Iris pigment epithelial cell (primary cell): Measurements from ENCODE around the gene WNT1.

Experiments
- DNase-seq: peaks from one replicate; pipeline ENCODE4 v3.0.0-alpha.2; 2011; ENCODE audit warnings: low read depth

WNT1 gene

GRCh38 chr12:48978291-48978740, at the start of gene WNT1:
WNT1 (plus strand) TSS chr12:48978322; CDS start chr12:48978651, 329 bp downstream.
- no peak for DNase-seq

DNA sequence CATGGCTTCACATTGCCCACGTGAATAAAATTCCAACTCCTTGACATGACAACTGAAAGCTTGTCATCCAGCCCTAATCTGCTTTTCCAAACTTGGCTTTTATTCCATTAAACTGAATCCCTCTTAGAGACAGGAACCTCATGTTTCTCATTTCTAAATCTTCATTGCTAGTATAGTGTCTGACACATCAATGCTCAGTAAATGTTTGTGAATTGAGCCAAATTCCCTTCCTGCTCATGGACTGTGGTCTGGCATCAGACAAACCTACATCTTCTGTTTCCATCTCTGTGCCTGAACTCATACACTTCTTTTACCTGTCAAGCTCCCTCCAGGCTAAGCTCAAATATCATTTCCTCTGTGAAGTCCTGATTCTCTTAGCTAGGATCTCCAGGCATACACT, 48.6 kb upstream of the WNT1 start:
- no peak for DNase-seq

DNA sequence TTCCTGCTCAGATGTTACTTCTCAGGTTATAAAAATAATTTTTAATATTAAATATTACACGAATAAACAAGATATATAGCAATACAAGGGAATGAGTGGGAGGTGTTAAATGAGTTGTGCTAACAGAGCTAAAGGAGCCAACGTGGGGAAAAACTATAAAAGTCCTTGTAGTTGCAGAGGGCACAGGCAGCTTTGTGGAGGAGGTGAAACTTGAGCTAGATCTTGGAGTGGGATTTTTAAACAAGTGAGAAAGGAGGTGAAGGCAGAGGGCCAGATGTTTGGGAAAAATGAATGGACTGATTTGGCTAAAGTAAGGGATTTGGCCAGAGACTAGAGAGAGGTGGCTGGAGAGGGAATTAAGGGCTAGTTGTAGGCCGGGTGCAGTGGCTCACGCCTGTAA, 47.6 kb upstream of the WNT1 start:
- no peak for DNase-seq

DNA sequence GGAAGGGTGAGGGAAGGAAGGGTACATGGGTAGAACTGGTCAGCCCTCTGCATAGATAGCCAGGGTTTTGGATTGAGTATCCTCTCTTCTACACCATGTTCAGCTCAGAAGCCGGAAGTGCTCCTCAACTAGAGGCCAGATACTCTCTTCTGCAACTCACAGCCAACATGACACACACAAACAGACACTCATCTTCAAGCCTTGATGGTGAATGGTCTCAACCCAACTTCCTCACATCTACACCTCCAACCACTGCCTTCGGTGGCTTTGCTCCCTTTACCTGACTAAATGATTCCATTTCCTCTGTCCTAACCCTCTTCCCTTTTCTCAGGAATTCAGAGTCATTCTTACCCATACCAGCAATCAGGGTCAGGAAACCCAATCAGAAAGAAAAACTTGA, 45.2 kb upstream of the WNT1 start:
- DNase-seq, result no peak

DNA sequence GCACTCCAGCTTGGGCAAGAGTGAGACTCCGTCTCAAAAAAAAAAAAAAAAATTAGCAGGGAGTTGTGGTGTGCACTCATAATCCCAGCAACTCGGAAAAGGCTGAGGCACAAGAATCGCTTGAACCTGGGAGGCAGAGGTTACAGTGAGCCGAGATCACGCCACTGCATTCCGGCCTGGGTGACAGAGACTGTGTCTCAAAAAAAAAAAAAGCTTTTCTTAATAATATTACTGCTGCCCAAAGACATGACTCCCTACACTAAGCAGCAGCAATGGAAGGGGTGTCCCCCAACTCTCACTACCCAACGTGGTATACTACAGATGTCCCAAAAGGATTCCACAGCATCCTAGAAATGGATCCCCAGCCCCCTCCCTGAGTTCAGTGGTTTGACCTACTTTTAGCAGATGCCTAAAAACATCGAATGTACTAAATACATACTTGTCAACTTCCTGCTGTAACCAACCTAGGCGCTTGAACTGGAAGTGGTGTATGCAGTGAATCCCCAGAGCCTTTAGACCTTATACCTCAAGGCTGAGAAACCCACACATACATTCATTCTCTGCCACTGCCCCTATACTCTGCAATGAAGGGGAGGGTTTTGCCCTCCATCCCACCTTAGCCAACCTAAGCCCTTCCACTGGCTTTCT, 44.3 kb upstream of the WNT1 start:
- no peak for DNase-seq

- no peak for DNase-seq
Observed at GRCh38 chr12:48934312-48934706, 43.8 kb upstream of the WNT1 start.

- DNase-seq, result peak; percentile 65
Observed at GRCh38 chr12:48936379-48936979, 41.6 kb upstream of the WNT1 start.

GRCh38 chr12:48937170-48937569, 41.0 kb upstream of the WNT1 start:
- no peak for DNase-seq

DNA sequence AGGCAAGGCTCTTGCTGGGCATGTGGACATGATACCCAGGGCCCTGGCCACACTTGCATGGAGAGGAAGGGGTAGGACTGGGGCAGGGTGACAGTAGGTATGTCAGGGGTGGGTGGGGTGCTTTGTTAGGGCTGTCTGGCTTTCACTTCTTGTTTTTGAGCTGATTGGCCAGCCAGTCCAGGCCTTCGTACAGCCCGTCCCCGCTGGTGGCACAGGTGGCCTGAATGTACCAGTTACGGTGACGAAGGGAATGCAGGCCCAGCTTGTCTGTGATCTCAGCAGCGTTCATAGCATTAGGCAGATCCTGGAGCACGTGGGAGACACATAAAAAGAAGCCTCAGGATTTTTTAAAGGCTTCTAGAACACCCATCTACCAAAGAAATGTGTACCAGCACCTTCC, 39.3 kb upstream of the WNT1 start:
- no peak for DNase-seq

DNA sequence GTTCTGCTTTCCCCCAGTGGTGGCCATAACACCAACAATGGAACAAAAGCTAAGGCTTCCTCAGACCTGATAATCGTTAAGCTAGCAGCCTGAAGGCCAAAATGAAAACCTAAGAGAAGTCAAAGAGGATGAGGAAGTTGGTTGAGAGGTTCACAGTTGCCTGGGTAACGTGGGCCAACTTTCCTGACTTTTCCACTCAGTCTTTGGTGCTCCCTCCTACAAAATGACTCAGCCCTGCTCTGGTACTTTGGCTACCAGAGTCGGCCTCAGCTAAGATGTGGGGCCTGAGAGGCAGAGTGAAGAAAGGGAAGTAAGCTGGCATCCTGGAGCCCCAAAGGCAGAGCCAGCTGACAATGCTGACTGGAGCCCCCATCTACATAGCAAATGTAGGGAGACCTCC, 37.9 kb upstream of the WNT1 start:
- DNase-seq, result peak; percentile 38

DNA sequence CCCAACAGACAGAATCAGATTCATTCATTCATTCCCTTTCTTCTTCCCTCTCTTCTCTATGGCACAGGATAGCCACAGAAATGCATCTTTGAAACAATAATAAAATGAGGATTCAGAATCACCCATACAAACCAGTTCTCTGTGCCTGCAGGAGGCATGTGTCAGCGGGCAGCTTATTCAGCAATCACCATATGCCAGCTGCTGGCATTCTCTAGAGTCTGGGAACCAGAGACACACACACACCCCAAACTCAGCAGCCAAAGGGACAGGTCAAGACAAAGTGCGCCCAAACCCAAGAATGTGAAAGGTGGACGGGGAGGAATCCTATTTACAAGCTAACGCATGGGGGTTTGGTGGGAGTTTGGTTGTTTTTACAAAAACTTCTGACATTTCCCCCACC, 34.9 kb upstream of the WNT1 start:
- DNase-seq, result no peak

- DNase-seq, result peak; percentile 48
Observed at GRCh38 chr12:48946205-48946604, 31.9 kb upstream of the WNT1 start.

- no peak for DNase-seq
Observed at GRCh38 chr12:48946943-48947342, 31.2 kb upstream of the WNT1 start.

DNA sequence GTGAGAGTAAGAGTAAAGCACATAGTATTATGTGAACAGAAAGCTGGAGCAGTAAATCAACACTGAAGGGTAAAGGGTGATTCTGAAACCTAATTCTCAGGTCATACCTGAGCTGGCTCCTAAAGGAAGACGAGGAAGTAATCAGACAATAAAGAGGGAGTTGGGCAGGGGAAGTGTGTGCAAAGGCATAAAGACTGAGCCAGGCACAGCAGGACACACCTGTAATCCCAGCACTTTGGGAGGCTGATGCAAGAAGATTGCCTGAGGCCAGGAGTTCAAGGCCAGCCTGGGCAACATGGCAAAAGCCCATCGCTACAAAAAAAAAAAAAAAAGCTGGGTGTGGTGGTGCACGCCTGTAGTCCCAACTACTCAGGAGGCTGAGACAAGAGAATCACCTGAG, 30.4 kb upstream of the WNT1 start:
- DNase-seq, result no peak

- DNase-seq, result no peak
Observed at GRCh38 chr12:48952691-48953090, 25.4 kb upstream of the WNT1 start.

GRCh38 chr12:48954061-48954460, 24.1 kb upstream of the WNT1 start:
- no peak for DNase-seq

DNA sequence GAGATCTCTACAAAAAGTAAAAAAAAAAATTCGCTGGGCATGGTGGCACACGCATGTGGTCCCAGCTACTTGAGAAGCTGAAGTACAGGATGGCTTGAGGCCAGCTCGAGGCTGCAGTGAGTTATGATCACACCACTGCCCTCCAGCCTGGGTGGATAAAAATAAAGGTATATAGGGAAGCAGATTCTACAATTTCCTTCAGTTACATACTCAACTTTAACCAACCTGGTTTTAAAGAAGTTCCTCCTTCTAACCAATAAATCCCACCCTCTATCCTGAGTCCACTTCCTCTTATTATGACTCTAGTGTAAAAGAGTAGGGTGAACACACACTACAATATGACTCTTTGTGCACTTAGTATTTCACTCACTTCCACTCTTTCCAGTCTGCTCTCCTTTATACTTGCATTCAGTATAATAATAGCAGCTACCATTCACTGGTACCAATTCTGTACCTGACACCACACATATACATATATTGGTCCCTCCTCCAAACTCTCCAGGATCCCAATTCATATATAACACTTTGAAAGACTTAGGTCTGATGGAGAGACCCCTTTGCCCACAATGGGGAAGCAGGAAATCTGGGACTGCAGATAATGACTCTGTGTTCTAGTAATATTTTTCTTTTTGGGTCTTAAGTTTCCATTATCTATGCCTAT, 23.2 kb upstream of the WNT1 start:
- no peak for DNase-seq

GRCh38 chr12:48956279-48957140, 21.6 kb upstream of the WNT1 start:
- peak; percentile 99 for DNase-seq

- peak; percentile 90 for DNase-seq
Observed at GRCh38 chr12:48957141-48958048, 20.7 kb upstream of the WNT1 start, which contains the start of gene ARF3. ARF3 (minus strand) TSS chr12:48957487; CDS start chr12:48941095, 16,392 bp downstream.

GRCh38 chr12:48958049-48958388, 20.1 kb upstream of the WNT1 start:
- no peak for DNase-seq

GRCh38 chr12:48960834-48961233, 17.3 kb upstream of the WNT1 start:
- DNase-seq, result no peak
